GM18517 (cell line): ENCODE results near the gene MTHFD1L.
"Not testable (repeated sequence)": the region's sequence is repeated elsewhere in the genome, so short reads cannot be mapped to it uniquely, and the experiment has no call there.

Experiments used
- ATAC-seq: cut with Tn5 transposase; IDR thresholded peaks from one replicate; pipeline ENCODE4 v1.9.1; 2021; ENCODE audit warnings: mild to moderate bottlenecking, moderate library complexity; ENCODE audit not compliant: unreplicated experiment

Gene MTHFD1L

DNA sequence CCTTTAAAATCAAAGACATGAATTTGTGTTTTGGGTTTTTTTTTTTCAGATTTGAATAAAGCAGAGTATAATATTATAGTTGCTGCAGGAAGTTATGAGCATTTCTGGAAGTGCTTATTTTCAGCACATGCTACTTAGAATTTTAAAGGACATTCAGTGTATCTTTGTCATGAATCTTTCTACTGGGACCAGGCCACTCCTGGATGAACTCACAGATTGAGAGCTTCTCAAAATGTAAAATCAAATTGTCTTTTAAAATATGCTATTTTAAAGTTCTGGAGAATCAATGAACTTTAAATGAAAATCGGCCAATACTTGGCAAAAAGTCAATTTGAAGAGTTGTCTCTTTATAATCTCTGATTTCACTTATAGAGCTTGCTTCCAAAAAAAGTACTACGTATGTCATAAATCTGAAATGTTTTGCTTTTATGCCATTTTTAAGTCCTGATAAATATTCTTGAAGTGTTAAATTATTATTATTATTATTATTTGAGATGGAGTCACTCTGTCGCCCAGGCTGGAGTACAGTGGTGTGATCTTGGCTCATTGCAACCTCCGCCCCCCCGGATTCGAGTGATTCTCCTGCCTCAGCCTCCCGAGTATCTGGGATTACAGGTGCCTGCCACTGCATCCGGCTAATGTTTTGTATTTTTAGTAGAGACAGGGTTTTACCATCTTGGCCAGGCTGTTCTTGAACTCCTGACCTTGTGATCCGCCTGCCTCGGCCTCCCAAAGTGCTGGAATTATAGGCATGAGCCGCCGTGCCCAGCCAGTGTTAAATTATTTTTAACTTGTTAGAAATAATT, 198.5 kb downstream of the MTHFD1L start:
- ATAC-seq: no peak

DNA sequence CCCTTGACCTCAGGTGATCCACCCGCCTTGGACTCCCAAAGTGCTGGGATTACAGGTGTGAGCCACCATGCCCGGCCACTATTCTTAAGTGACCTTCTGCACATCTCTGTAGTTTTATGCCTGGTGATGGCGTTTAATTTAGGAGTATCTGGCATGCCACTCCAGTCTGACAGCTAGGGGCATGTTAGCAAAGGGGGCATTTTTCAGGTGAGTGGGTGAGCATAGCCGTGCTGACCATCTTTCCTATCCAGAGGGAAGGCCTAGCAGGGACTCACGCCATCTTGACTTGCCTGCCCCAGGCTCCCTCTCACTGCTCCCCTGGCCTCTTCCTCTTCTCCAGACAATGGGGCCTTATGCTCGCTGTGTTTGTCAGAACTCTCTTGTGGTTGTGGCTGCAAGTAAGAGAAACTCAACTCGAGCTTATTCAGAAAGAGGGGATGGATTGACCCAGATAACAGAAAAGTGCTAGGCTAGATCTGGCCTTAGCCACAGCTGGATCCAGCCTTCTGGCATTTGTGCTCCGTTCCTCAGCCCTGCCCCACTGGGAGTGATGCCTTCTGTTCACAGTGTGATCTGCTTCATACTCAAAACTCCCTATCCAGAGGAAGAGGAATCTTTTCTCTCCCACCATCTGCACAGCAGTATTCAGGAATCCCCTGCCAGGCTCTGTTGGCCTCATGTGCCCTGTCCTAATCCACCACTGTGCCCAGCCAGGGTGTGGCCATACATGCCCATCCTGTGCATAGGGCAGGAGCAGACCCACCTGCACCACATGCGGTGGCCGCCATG, 199.7 kb downstream of the MTHFD1L start:
- ATAC-seq: no peak

DNA sequence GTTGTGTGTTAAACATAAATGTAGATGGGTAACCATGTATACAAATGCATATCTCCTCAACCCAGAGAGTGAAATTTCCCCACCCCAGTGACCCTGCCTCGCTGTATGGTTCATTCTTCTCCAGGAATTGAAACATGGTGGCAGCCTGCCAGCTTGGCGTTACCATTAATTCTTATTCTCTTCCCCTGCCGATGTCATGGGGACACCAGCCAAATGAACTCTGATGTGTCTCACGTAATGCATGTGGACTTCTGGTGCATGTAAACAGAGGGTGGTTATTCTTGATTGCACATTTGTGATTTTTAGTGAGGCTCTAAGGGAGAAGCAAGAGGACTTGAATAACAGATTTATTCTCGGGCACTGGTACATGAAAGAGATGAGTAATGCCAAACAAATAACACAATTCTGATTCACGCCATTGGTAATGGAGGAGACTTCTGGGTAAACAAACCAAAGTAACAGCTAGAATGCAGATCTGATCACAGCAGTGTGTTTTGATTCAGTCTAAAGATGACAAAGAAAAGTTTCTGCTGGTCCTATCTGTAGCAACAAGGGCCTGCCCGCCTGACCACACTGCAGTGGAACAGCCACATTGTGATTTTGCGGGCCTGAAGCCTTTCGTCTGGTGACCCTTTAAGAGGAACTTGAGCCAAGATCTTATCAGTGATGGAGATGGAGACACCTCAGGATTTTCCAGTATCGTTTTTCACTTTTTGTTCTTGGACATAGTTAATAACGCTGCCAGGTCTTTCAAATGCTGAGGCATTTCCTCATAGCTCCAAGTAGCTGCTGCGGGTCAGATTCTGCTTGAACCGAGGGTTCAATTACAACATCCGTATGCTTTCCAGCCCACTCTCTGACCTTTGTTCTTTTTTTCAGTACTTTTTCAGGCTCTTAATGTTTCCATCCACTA, 202.4 kb downstream of the MTHFD1L start:
- no peak for ATAC-seq

DNA sequence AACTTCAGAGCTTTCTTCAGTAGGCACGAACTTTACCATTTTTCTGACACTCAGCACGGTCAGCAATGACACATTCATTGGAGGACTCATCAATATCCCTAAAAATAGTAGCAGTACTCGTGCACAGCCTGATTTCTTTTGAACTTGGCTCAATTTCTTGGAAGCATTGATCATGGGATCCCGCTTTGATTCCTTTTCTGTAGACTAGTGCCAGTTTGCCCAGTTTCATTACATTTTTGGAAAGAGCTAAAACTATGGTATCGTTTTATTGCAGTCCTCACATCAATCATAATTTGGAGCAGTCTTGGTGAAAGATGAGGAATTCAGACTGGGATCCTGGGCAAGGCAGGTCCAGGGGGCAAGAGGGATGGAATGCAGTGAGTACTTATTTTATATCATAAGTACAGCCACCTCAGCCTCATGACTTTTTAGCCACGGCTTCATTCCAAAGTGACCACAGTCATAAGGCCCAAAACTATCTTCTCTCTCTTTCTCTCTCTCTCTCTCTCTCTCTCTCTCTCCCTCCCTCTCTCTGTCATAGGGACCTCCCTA, 203.3 kb downstream of the MTHFD1L start:
- ATAC-seq: no peak

DNA sequence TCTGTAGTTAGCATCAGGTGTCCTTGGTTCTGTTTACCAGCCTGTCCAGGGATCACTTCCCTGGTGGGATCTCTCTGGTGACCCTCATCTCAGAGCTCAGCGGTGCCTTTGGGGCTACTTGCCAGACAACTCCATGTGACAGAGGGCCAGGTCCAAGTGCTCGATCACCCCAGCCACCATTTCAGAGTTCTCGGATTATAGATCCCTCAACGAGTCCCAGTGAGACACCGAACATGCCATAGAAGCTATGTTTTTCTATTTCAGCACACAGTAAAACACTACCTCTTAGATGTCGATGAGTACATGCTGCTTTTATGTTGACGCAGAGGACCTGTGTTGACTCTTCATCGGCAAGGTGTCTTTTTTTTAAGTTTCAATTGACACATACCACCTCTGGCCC, 204.1 kb downstream of the MTHFD1L start:
- no peak for ATAC-seq

DNA sequence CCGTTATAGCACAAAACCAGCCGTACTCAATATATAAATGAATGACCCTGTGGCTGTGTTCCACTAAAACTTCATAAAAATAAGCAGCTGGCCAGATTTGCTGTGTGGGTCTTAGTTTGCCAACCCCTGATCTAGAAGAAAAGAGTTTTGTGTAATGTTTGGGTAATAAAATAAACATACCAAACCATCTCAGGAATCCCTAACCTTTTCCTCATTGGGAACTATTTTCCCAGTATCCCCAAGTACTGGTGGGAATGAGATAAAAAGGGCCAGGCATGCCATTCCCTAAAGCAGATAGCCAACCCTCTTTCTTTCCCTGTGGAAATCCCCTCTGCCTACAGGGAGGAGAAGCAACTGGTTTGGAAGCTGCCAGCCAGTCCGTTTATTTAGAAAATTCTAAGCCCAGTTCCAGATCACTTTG, 205.1 kb downstream of the MTHFD1L start:
- no peak for ATAC-seq

DNA sequence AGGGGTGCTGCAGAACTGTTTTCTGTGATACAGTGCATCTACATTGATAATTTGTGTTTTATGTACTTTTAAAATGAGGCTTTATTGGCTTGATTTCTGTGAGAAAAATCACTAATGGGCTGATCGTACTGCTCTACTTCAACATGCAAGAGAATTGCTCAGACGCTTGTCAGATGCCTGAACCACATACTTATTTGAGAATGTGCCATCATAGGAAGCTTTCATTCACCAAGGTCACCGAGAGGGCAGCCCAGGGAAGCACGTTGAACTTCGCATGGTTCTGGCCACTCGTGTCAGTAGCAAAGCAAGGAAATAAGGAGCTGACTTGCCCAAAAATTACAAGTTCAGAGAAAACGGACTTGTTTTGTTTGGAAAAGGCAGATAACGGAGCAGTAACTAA, 205.8 kb downstream of the MTHFD1L start:
- no peak for ATAC-seq

DNA sequence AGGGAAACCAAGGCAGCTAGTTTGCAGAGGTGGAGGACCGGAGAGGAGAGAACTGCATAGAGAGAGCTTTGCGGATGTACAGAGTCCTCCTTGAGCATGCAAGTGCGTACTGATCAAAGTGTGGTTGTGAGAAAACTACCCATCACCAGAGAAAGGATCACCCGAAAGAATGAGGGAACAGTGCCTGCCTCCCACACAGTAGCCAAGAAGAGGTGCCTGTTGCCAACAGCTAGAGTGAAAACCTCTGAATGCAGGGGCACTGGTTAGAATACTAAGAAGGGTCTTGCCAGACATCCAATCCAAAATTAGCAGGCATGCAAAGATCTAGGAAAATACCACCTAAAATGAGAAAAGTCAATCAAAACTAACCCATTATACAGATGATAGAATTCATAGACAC, 207.6 kb downstream of the MTHFD1L start:
- no peak for ATAC-seq

DNA sequence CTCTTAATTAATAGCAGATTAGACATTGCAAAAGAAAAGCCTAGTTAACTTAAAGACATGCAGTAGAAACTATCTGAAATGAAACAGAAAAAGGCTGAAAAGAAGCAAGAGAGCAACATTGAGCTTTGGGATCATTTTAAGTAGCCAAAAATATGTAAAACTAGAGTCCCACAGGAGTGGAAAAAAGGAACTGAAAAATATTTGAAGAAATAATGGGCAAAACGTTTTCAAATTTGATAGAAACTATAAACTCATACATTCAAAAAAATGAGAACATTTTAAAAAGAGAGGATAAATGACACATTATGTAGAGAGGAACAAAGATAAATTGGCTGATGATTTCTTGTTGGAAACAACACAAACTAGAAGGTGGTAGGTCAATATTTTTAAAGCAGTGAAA, 208.2 kb downstream of the MTHFD1L start:
- ATAC-seq: no peak

DNA sequence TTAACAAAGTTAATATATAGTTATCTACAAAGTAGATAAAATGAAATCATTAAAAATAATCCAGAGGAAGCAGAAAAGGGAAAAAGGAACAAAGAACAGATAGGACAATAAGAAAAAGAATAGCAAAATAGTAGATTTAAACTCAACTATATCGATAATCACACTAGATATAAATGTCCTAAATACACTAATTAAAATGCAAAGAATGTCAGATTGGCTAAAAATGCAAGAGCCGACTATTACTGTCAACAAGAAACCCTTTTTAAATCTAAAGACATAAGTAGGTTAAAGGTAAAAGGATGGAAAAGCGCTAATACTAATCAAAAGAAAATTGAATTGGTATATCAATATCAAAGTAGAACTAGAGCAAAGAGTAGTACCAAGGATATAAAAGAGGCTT, 209.5 kb downstream of the MTHFD1L start:
- ATAC-seq: no peak

DNA sequence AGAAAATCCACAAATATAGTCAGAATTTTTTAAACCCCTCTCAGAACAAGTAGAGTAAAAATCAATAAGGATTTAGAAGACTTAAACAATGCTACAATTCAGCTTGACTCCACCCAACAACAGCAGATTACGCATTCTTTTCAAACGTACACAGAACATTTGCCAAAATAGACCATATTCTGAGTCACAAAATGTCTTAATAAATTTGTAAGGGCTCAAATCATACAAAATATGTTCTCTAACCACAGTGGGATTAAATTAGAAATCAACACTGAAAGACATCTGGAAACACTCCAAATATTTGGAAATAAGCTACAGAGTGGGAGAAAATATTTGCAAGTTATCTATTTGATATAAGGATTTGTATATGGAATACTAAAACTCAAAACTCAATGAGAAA, 210.0 kb downstream of the MTHFD1L start:
- no peak for ATAC-seq

DNA sequence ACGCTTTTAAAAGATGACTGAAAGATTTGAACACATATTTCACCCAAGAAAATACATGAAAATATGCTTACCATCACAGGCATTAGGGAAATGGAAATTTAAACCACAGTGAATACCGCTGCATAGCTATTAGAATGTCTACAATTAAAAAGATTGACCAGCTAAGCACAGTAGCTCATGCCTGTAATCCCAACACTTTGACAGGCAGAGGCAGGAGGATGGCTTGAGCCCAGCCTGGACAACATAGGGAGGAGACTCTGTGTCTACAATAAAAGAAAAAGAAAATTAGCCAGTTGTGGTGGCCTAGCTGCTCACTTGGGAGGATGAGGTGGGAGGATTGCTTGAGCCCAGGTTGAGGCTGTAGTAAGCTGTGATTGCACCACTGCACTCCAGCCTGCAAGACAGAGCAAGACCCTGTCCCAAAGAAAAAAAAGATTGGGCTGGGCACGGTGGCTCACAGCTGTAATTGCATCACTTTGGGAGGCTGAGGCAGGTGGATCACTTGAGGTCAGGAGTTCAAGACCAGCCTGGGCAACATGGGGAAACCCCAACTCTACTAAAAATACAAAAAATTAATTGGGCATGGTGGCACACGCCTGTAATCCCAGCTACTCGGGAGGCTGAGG, 210.5 kb downstream of the MTHFD1L start:
- ATAC-seq: no peak

DNA sequence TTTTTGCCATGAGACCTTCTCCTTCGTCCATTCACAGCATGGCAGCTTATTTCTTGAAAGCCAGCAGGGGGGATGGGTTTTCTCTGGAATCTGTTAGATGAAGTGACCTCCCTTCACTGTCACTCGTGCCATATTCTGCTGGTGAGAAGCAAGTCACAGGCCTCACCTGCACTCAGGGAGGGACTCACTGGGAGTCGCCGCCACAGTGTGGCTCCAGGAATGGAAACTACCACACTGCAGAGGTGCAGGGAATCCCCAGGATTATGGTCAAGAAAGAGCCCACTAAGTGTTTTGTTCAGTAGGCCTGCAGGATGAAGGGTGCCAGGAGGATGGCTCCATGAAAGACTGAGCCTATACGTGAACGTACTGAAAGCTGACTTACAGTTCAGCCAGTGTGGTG, 213.2 kb downstream of the MTHFD1L start:
- no peak for ATAC-seq

DNA sequence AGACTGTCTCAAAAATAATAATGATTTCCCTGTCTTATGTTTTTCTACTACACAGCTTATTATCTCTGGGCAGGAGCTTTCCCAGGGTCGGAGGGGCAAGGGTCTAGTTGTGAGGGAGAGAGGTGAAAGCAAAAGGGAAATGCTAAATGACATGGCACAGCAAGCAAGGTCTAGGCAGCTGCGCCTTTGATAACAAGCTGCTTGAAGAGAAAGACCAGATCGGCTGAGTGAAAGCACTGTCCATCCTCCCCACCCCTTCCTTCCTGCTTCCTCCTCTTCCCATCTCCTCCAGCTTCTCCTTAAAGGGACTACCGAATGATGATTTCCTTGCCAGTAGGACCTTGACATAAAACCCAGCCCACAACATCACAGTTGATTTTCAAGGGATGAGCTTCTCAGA, 216.2 kb downstream of the MTHFD1L start:
- no peak for ATAC-seq

DNA sequence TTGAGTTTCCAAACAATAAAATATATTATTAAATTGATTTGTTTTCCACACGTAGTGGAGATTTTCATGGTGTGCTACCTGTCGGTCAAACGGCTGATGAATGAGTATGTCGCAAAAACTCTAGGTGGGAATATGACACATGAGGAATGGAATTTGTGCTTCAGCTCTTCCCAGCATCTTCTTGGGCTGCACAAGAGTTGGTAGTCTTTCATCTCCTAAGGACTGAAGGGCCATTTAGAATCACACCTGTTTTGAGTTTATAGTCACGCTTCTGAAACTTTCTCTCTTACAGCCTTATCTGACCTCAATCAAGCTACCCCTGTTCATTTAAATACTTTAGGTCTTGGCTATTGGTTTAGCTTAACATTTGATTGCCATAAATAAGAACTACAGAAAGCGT, 216.6 kb downstream of the MTHFD1L start:
- no peak for ATAC-seq

DNA sequence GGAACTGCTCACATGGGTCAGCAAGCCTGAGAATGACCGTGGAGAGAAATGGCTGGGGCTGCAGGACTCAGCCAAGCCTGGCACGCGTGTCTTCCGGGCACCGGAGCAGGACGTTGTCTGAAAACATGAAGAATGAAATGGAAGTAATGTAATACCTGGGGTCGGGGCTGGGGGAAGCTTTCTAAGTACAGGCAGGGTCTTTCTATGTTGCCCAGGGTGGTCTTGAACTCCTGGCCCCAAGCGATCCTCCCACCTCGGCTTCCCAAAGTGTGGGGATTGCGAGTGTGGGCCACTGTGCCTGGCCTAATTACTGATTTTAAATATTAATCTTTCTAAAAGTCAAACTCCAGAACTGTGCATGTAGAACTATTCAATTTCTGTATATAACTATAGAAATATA, 218.8 kb downstream of the MTHFD1L start:
- no peak for ATAC-seq

DNA sequence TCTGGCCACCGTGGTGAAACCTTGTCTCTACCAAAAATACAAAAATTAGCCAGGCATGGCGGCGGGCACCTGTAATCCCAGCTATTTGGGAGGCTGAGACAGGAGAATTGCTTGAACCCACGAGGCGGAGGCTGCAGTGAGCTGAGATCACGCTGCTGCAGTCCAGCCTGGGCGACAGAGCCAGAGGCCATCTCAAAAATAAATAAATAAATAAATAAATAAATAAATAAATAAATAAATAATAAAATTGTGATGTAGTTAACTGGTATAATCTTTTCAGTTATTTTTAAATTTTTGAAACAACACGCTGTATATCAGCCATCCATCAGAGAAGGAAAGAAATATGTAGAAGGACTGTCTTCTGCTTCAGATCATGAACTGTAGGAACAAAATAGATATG, 221.6 kb downstream of the MTHFD1L start:
- not testable (repeated sequence) for ATAC-seq

DNA sequence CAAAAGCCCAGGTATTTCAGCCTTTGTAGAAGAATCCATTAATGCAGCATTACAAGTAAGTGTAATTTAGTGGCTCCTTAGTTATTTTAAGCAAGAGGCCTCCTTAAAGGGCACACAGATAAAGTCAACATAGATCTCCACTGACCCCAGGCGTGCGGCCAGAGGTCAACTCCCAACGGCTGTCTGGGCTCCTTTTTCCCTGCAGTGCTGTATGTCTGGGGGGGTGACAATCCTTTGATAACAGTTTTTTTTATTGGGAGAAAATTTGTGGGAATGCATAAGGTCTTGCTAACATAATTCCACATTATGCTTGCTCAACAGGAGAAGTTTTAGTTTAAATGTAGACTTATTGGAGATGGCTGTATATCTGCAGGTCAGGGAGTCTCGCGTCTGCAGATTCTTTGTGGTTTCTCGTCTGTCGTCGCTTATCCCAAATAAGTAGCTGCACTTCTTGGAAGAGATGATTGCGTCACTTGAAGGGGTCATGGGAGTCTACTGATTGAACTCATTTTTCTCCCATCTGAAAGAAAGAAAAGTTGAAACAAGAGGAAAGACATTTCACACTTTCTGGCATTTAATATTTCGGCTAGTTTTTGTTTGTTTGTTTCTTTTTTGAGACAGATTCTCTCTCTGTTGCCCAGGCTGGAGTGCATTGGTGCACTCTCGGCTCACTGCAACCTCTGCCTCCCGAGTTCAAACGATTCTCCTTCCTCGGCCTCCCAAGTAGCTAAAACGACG, 222.5 kb downstream of the MTHFD1L start:
- ATAC-seq: no peak

DNA sequence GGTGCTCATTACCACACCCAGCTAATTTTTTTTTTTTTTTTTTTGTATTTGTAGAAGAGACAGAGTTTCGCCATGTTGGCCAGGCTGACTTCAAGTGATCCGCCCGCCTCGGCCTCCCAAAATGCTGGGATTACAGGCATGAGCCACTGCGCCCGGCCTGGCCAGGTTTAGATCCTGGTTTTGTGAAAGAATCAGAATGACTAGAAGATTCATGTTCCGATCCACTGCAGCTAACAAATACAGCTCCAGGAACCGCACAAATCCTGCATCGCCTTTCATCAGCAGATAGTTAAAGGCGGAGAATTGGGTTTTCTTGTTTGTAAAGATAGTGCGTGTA, 223.1 kb downstream of the MTHFD1L start:
- ATAC-seq: no peak

DNA sequence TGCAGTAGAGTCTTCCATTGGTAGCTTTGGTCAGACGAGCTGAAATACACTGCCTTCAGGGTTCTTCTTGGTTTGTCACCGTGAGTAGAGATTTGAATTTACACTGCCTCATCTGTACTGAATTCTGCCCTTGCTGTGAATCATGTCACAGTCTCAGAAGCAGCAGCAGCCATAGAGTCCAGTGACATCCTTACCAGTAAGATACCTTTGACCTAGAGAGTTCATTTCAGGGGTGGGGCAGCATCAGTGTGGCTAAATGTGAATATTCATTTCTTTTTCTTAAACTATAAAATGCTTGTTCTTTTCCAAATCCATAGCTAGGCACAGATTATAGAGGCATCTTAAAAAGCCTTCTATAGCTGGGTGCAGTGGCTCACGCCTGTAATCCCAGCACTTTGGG, 223.5 kb downstream of the MTHFD1L start:
- ATAC-seq: no peak
